Activated CD8-positive, alpha-beta memory T cell treated with anti-CD3 and anti-CD28 coated beads for 1 hour (primary cell): ENCODE results near the gene GJC1.

Experiments used
- DNase-seq, 2 donors: peaks; one replicate each; pipeline ENCODE4 v3.0.0-alpha.2; 2020; ENCODE audit warnings: low read depth in 1 of 2; ENCODE audit errors: extremely low read depth in 1 of 2

Gene GJC1

GRCh38 chr17:44829523-44830358 is at the start of gene GJC1:
Gene GJC1 (minus strand): TSS chr17:44830287. CDS start chr17:44805817, 24,470 bp downstream.
- DNase-seq, result no peak

GRCh38 chr17:44879376-44879775 is 49.3 kb upstream of the GJC1 start:
- DNase-seq, result no peak

GRCh38 chr17:44878627-44879221 is 48.6 kb upstream of the GJC1 start:
- no peak for DNase-seq

GRCh38 chr17:44877121-44877520 is 47.0 kb upstream of the GJC1 start:
- DNase-seq, result no peak

GRCh38 chr17:44875761-44876160 is 45.7 kb upstream of the GJC1 start:
- DNase-seq, result no peak

- no peak for DNase-seq
Measured at GRCh38 chr17:44872131-44872768, 42.2 kb upstream of the GJC1 start.

- DNase-seq, result no peak
Measured at GRCh38 chr17:44871556-44871955, 41.5 kb upstream of the GJC1 start.

GRCh38 chr17:44867841-44868240 is 37.8 kb upstream of the GJC1 start:
- no peak for DNase-seq

GRCh38 chr17:44865931-44866330 is 35.8 kb upstream of the GJC1 start:
- DNase-seq, result no peak

- peak; percentile 44 to 45 for DNase-seq
Measured at GRCh38 chr17:44865231-44865660, 35.2 kb upstream of the GJC1 start.

GRCh38 chr17:44864831-44865230 is 34.7 kb upstream of the GJC1 start:
- DNase-seq, result no peak

- DNase-seq, result no peak
Measured at GRCh38 chr17:44863061-44863918, 33.2 kb upstream of the GJC1 start.

GRCh38 chr17:44862278-44862914 is 32.3 kb upstream of the GJC1 start:
- DNase-seq, result no peak

GRCh38 chr17:44859701-44860100 is 29.6 kb upstream of the GJC1 start:
- no peak for DNase-seq

- no peak for DNase-seq
Measured at GRCh38 chr17:44854192-44854591, 24.1 kb upstream of the GJC1 start.

- DNase-seq, result no peak
Measured at GRCh38 chr17:44850612-44851011, 20.5 kb upstream of the GJC1 start.

GRCh38 chr17:44850025-44850424 is 19.9 kb upstream of the GJC1 start:
- DNase-seq, result no peak

GRCh38 chr17:44848961-44849489 is 18.9 kb upstream of the GJC1 start:
- no peak for DNase-seq

GRCh38 chr17:44848257-44848795 is 18.2 kb upstream of the GJC1 start:
- DNase-seq, result no peak

GRCh38 chr17:44847586-44847985 is 17.5 kb upstream of the GJC1 start, which contains the start of gene HIGD1B:
Gene HIGD1B (plus strand): TSS chr17:44847883. CDS start chr17:44848153, 270 bp downstream.
- DNase-seq, result no peak
